Dermis blood vessel endothelial cell (primary cell): ENCODE measurements around the gene ANKRD40. TPM values are rescaled to one million over a fixed set of nuclear protein-coding genes. Genes with fewer than 3 reads are reported as not detected.

Experiments
- DNase-seq: peaks from one replicate; pipeline ENCODE4 v3.0.0; 2010
- total RNA-seq: library from RNA; depleted of rRNA; stranded (reverse); fragments of >200 nt; gene quantifications from 2 replicates; pipeline ENCODE4 v1.2.3, GENCODE V29; 2014

The ANKRD40 gene
- total RNA-seq, 1 donor from 2014 or later: 35.4 TPM

DNA sequence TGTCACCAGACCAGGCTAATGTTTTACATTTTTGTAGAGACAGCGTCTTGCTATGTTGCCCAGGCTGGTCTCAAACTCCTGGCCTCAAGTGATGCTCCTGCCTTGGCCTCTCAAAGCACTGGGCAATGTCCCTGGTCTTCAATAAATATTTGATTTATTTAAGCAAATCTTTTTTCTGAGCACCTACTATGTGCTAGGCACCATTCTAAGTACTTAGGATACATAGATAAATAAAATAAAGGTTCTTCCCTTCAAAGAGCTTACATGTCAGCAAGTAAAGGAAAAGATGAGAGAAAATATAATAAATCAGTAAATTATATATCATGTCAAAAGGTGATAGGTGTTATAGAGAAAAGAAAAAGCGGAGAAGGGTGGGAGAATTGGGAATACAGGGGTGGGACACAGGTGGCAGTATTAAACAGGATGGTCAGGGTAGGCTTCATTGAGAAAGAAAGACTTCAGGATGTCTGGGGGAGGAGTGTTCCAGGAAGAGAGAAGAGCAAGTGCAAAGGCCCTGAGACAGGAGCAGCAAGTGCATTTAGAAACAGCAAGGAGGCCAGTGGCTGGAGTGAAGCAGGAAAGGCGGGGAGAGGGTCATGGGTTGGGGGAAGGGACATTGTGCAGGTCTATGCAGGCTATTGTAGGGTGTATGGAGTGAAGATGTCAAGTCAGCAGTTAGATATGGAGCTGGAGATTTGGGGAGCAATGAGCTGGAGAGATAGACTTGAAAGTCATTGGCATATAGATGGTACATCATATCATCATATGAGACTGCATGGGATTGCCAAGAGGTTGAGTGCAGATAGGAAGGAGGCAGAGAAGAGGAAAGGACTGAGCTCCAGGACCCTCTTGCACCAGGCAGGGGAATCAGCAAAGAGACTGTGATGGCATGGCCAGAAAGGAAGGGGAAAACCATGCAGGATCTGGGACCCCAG lies 61.7 kb downstream of the ANKRD40 start:
- DNase-seq: no peak

Other genes starting within 250 kb of the ANKRD40 start
- gene CHAD, start 239.0 kb downstream of the ANKRD40 start, total RNA-seq: not detected in 2 replicates
- 15.9 and 18.2 TPM in 2 replicates for gene RSAD1, start 229.1 kb downstream of the ANKRD40 start, total RNA-seq
- 0.34 and 0.42 TPM in 2 replicates for gene MYCBPAP, start 199.5 kb downstream of the ANKRD40 start, total RNA-seq
- under 0.01 TPM in 1 of 2 replicates, not detected in the other for gene EPN3, start 175.2 kb downstream of the ANKRD40 start, total RNA-seq
- 36.8 and 43.6 TPM in 2 replicates for gene SPATA20, start 160.7 kb downstream of the ANKRD40 start, total RNA-seq
- gene CACNA1G, start 147.2 kb downstream of the ANKRD40 start, total RNA-seq: not detected in 2 replicates
- gene ABCC3, start 73.0 kb downstream of the ANKRD40 start, total RNA-seq: 1.3 and 2.7 TPM in 2 replicates
- 21.4 and 31.5 TPM in 2 replicates for gene LUC7L3, start 11.7 kb upstream of the ANKRD40 start, total RNA-seq
- not detected in 2 replicates for gene ANKRD40CL, start 59.6 kb upstream of the ANKRD40 start, total RNA-seq
- not detected in 2 replicates for gene WFIKKN2, start 127.7 kb upstream of the ANKRD40 start, total RNA-seq
- 2.9 and 4.4 TPM in 2 replicates for gene TOB1, start 158.4 kb upstream of the ANKRD40 start, total RNA-seq